ENCODE results near the gene PCNX2.

The PCNX2 gene

GRCh38 chr1:233268389-233269022 is 27.0 kb downstream of the PCNX2 start:
- H3K9me3 ChIP-seq (replicated peaks; ENCODE audit: insufficient read depth, low read length): no peaks in the 10 kb centered on the region

GRCh38 chr1:233261695-233262094 is 33.8 kb downstream of the PCNX2 start:
- H3F3A ChIP-seq (ENCODE audit: insufficient read depth, low read length): no peaks in the 10 kb centered on the region
- no peaks in the 10 kb centered on the region for H3K27me3 ChIP-seq (replicated peaks; ENCODE audit: insufficient read depth, low read length)
- H3K79me2 ChIP-seq (ENCODE audit: low read length): no peaks in the 10 kb centered on the region
- no peak overlapping the region for H3K4me2 ChIP-seq (ENCODE audit: low read depth, low read length)
- no peak overlapping the region for H3K9ac ChIP-seq (ENCODE audit: low read length)
- H3K4me3 ChIP-seq (ENCODE audit: low read length): no peak overlapping the region
- TF ChIP-seq CTCF (IDR thresholded peaks at IDR 0.05; ENCODE audit: low read length): no peak
- TF ChIP-seq EZH2phosphoT487 (IDR thresholded peaks at IDR 0.05; ENCODE audit: low read length): no peak
- TF ChIP-seq EZH2 (optimal IDR thresholded peaks at IDR 0.05; ENCODE audit: low read depth, low read length): no peak
- H3K9me2 ChIP-seq (replicated peaks; ENCODE audit: insufficient read depth, low read length): no peaks in the 10 kb centered on the region
- DNase-seq: no peak
- no peak overlapping the region for H2AFZ ChIP-seq (ENCODE audit: low read length)
- H3K9me3 ChIP-seq (replicated peaks; ENCODE audit: insufficient read depth, low read length): no peaks in the 10 kb centered on the region
- no peaks in the 10 kb centered on the region; the same call in 1 of the 2 replicates for H3K36me3 ChIP-seq (replicated peaks; ENCODE audit: insufficient read depth, low read length)
- no peaks in the 10 kb centered on the region for H3K4me1 ChIP-seq (ENCODE audit: low read length)
- H3K27ac ChIP-seq (ENCODE audit: low read length): no peak overlapping the region
- no peaks in the 10 kb centered on the region for H4K20me1 ChIP-seq (ENCODE audit: insufficient read depth, low read length)

More at GRCh38 chr1:233268389-233269022, 27.0 kb downstream of the PCNX2 start:
- H3K4me2 ChIP-seq (ENCODE audit: low read depth, low read length): no peak overlapping the region
- no peak overlapping the region for H3K9ac ChIP-seq (ENCODE audit: low read length)
- no peak overlapping the region for H3K27ac ChIP-seq (ENCODE audit: low read length)
- no peak overlapping the region for H3K4me3 ChIP-seq (ENCODE audit: low read length)
- DNase-seq: no peak
- H2AFZ ChIP-seq (ENCODE audit: low read length): no peak overlapping the region
- H3K79me2 ChIP-seq (ENCODE audit: low read length): no peaks in the 10 kb centered on the region; the same call in 1 of the 2 replicates
- H3K27me3 ChIP-seq (replicated peaks; ENCODE audit: insufficient read depth, low read length): no peaks in the 10 kb centered on the region
- no peaks in the 10 kb centered on the region for H4K20me1 ChIP-seq (ENCODE audit: insufficient read depth, low read length)
- no peaks in the 10 kb centered on the region; the same call in 1 of the 2 replicates for H3K36me3 ChIP-seq (replicated peaks; ENCODE audit: insufficient read depth, low read length)
- TF ChIP-seq CTCF (IDR thresholded peaks at IDR 0.05; ENCODE audit: low read length) (no peak), EZH2 (optimal IDR thresholded peaks at IDR 0.05; ENCODE audit: low read depth, low read length) (no peak), EZH2phosphoT487 (IDR thresholded peaks at IDR 0.05; ENCODE audit: low read length) (no peak)
- H3F3A ChIP-seq (ENCODE audit: insufficient read depth, low read length): no peaks in the 10 kb centered on the region
- H3K4me1 ChIP-seq (ENCODE audit: low read length): no peaks in the 10 kb centered on the region
- no peaks in the 10 kb centered on the region for H3K9me2 ChIP-seq (replicated peaks; ENCODE audit: insufficient read depth, low read length)

GRCh38 chr1:233261206-233261605 is 34.3 kb downstream of the PCNX2 start:
- H3K4me3 ChIP-seq (ENCODE audit: low read length): no peak overlapping the region
- DNase-seq: no peak
- H3K27ac ChIP-seq (ENCODE audit: low read length): no peak overlapping the region
- H3K27me3 ChIP-seq (replicated peaks; ENCODE audit: insufficient read depth, low read length): no peaks in the 10 kb centered on the region
- H3K9ac ChIP-seq (ENCODE audit: low read length): no peak overlapping the region
- no peaks in the 10 kb centered on the region for H4K20me1 ChIP-seq (ENCODE audit: insufficient read depth, low read length)
- no peaks in the 10 kb centered on the region; the same call in 1 of the 2 replicates for H3K36me3 ChIP-seq (replicated peaks; ENCODE audit: insufficient read depth, low read length)
- H3K9me2 ChIP-seq (replicated peaks; ENCODE audit: insufficient read depth, low read length): no peaks in the 10 kb centered on the region
- no peaks in the 10 kb centered on the region for H3K79me2 ChIP-seq (ENCODE audit: low read length)
- no peak overlapping the region for H3K4me2 ChIP-seq (ENCODE audit: low read depth, low read length)
- no peaks in the 10 kb centered on the region for H3K9me3 ChIP-seq (replicated peaks; ENCODE audit: insufficient read depth, low read length)
- H3K4me1 ChIP-seq (ENCODE audit: low read length): no peaks in the 10 kb centered on the region
- no peak overlapping the region for H2AFZ ChIP-seq (ENCODE audit: low read length)
- no peaks in the 10 kb centered on the region for H3F3A ChIP-seq (ENCODE audit: insufficient read depth, low read length)
- TF ChIP-seq CTCF (IDR thresholded peaks at IDR 0.05; ENCODE audit: low read length) (no peak), EZH2 (optimal IDR thresholded peaks at IDR 0.05; ENCODE audit: low read depth, low read length) (no peak), EZH2phosphoT487 (IDR thresholded peaks at IDR 0.05; ENCODE audit: low read length) (no peak)
